B cell (primary cell): ENCODE data around the gene RLN3. TPM values are rescaled to one million over a fixed set of nuclear protein-coding genes. Genes with fewer than 3 reads are reported as not detected.
A peak's percentile ranks its signal among the peaks of the same experiment; 100 is the strongest.

Experiments
- ATAC-seq: fragments of 200-7000 bp; cut with Tn5 transposase; one replicate; pipeline ENCODE4 v1.10.0; 2021; ENCODE audit warnings: low read depth, mild to moderate bottlenecking, moderate number of reproducible peaks, moderate library complexity
- CTCF ChIA-PET: fragments of 350-600 bp; sonication (Branson Sonifier 250); formaldehyde crosslinking; loops from one replicate; lab custom pipeline; 2021; ENCODE audit warnings: antibody characterized with exemption, inconsistent platforms; lab: Charles Lee
- POLR2A ChIA-PET: fragments of 350-600 bp; sonication (Branson Sonifier 250); formaldehyde crosslinking; loops from one replicate; lab custom pipeline; 2021; ENCODE audit warnings: antibody characterized with exemption; lab: Charles Lee
- DNase-seq: peaks from one replicate; pipeline ENCODE4 v3.0.0; 2013
- H2AFZ ChIP-seq: 2 replicates; pipeline ENCODE4 v1.6.1; 2012; ENCODE audit warnings: mild to moderate bottlenecking, low read depth, low read length; ENCODE audit not compliant: insufficient read depth, poor library complexity, severe bottlenecking
- H3K27ac ChIP-seq, 2 donors: 1 replicate in 1 of 2; 2 replicates in 1 of 2; pipeline ENCODE4 v1.5.1; 2012 to 2013; ENCODE audit warnings: low read length in 2 of 2, mild to moderate bottlenecking in 2 of 2, moderate library complexity in 1 of 2
- H3K27me3 ChIP-seq, 4 experiments: fragments of 200-600 bp in 1 of 4; sonication (generic) in 1 of 4; replicated peaks in 1 of 4; 1 replicate in 2 of 4; 2 replicates in 2 of 4; pipeline versions ENCODE4 v1.6.1 to v1.7.0; 2013 to 2016; ENCODE audit warnings: low read length in 3 of 4, mild to moderate bottlenecking in 2 of 4, mixed read lengths in 1 of 4, moderate library complexity in 1 of 4; ENCODE audit not compliant: insufficient read depth in 4 of 4, control insufficient read depth in 3 of 4; ENCODE audit errors: control extremely low read depth in 1 of 4
- H3K36me3 ChIP-seq, 2 experiments: replicated peaks in 1 of 2; 1 replicate in 1 of 2; 2 replicates in 1 of 2; pipeline versions ENCODE4 v1.6.1 to v1.7.1; 2013; ENCODE audit warnings: low read length in 1 of 2; ENCODE audit not compliant: insufficient read depth in 2 of 2, control insufficient read depth in 1 of 2; ENCODE audit errors: control extremely low read depth in 1 of 2, extremely low read depth in 1 of 2
- H3K4me1 ChIP-seq, 2 donors: fragments of 200-600 bp in 1 of 2; sonication (generic) in 1 of 2; 1 replicate in 1 of 2; 2 replicates in 1 of 2; pipeline versions ENCODE4 v1.5.1 to v1.6.1; 2013 to 2017; ENCODE audit warnings: low read length in 2 of 2; ENCODE audit not compliant: control insufficient read depth in 2 of 2, insufficient read depth in 2 of 2
- H3K4me2 ChIP-seq: replicated peaks from 2 replicates; pipeline ENCODE3; 2012; ENCODE audit warnings: mild to moderate bottlenecking, low read depth, low read length; ENCODE audit not compliant: poor library complexity, severe bottlenecking
- H3K4me3 ChIP-seq, 5 experiments: fragments of 200-600 bp in 1 of 5; sonication (generic) in 1 of 5; 1 replicate in 3 of 5; 2 replicates in 2 of 5; pipeline versions ENCODE4 v1.5.1 to v1.7.0; 2011 to 2016; ENCODE audit warnings: low read length in 4 of 5, mild to moderate bottlenecking in 4 of 5, low read depth in 2 of 5, control low read depth in 1 of 5, moderate library complexity in 1 of 5; ENCODE audit not compliant: insufficient read depth in 1 of 5; ENCODE audit errors: control extremely low read depth in 1 of 5, extremely low read depth in 1 of 5
- H3K79me2 ChIP-seq: fragments of 200-600 bp; sonication (generic); one replicate; pipeline ENCODE4 v1.6.0; 2016; ENCODE audit warnings: low read length; ENCODE audit not compliant: control insufficient read depth, insufficient read depth
- H3K9ac ChIP-seq: fragments of 200-600 bp; sonication (generic); 2 replicates; pipeline ENCODE4 v1.6.1; 2017; ENCODE audit warnings: mild to moderate bottlenecking, low read length, moderate library complexity
- H3K9me3 ChIP-seq, 3 donors: one replicate each; pipeline versions ENCODE4 v1.6.1 to v1.7.1; 2013; ENCODE audit warnings: low read length in 2 of 3; ENCODE audit not compliant: control insufficient read depth in 2 of 3, insufficient read depth in 1 of 3; ENCODE audit errors: control extremely low read depth in 1 of 3
- H4K20me1 ChIP-seq: 2 replicates; pipeline ENCODE4 v1.6.0; 2012; ENCODE audit warnings: mild to moderate bottlenecking, low read length; ENCODE audit not compliant: insufficient read depth, control insufficient read depth, poor library complexity, severe bottlenecking
- H3K27ac Mint-ChIP-seq: one replicate; pipeline ENCODE4 v1.8.0; 2021; ENCODE audit warnings: mixed read lengths
- H3K27me3 Mint-ChIP-seq: one replicate; pipeline ENCODE4 v1.8.0; 2021; ENCODE audit warnings: mixed read lengths
- H3K4me1 Mint-ChIP-seq: one replicate; pipeline ENCODE4 v1.8.0; 2021; ENCODE audit warnings: mixed read lengths
- H3K4me3 Mint-ChIP-seq: one replicate; pipeline ENCODE4 v1.8.0; 2021; ENCODE audit warnings: mixed read lengths
- H3K9me3 Mint-ChIP-seq: one replicate; pipeline ENCODE4 v1.8.0; 2022; ENCODE audit warnings: mixed read lengths; ENCODE audit not compliant: insufficient read depth
- CTCF ChIP-seq: fragments of 200-600 bp; IDR thresholded peaks from one replicate; pipeline ENCODE4 v1.8.0; 2022; ENCODE audit warnings: antibody characterized with exemption, mild to moderate bottlenecking
- WGBS: methylation state at CpG from one replicate; pipeline ENCODE4 v1.1.5; 2013; ENCODE audit warnings: missing lambda C conversion rate; ENCODE audit not compliant: insufficient coverage; 5-methylcytosine and 5-hydroxymethylcytosine counted together
- intact Hi-C: fragments of 100-400 bp; cut with micrococcal nuclease; formaldehyde crosslinking; loops from one replicate; pipeline ENCODE4 v1.10.0; 2022
- polyA plus RNA-seq: library from polyadenylated mRNA; depleted of rRNA; stranded (reverse); fragments of >200 nt; gene quantifications from 2 replicates; pipeline ENCODE4 v1.2.3, GENCODE V29; 2012
- total RNA-seq, 2 donors: library from RNA; stranded (reverse); fragments of 120-200 nt in 1 of 2; gene quantifications; 1 replicate in 1 of 2; 2 replicates in 1 of 2; pipeline versions ENCODE4 v1.2.3 to v1.2.4, GENCODE V29; 2013 to 2022

Gene RLN3
- total and polyA plus RNA-seq, 2 donors (not counting 1 experiment from before 2014, with no cell fraction given): 0.42 TPM; not detected in 1

GRCh38 chr19:14003251-14004055, 24.5 kb upstream of the RLN3 start:
- ATAC-seq (no peak), DNase-seq (peak; percentile 58)
- H3K36me3 ChIP-seq: peaks cover 0 to 6% of the 10 kb centered on the region in 2 experiments
- H3K27ac ChIP-seq: peak overlapping the region; percentile 99 to 100
- Mint-ChIP-seq H3K4me3 (peak overlapping the region; percentile 65), H3K27me3 (no peaks in the 10 kb centered on the region), H3K27ac (peak overlapping the region; percentile 95), H3K4me1 (peaks cover 61% of the 10 kb centered on the region), H3K9me3 (no peaks in the 10 kb centered on the region)
- ChIA-PET POLR2A (interaction anchor here (0.5 to 5.0 kb wide), 6 partner anchors 10 to 157 kb away, joined by 3 to 42 read pairs (median 8); partner anchors contain the start of gene IL27RA), CTCF (interaction anchor here (0.7 to 2.7 kb wide), 7 partner anchors 11 to 133 kb away, joined by 3 to 8 read pairs (median 5); partner anchors contain the start of genes ASF1B and IL27RA)
- peak overlapping the region; percentile 40 for H3K9ac ChIP-seq
- H2AFZ ChIP-seq: peak overlapping the region; percentile 61
- TF ChIP-seq CTCF: no peak
- H4K20me1 ChIP-seq: no peaks in the 10 kb centered on the region
- WGBS: 11% methylated on average over 8 of the region's 10 CpGs
- intact Hi-C loops: no loop called here
- peaks cover 38% of the 10 kb centered on the region for H3K79me2 ChIP-seq
- H3K4me1 ChIP-seq: peaks cover 56 to 61% of the 10 kb centered on the region in 2 donors
- peak overlapping the region in 4 of 5 experiments; percentile 1 to 6 (median 4) for H3K4me3 ChIP-seq
- H3K9me3 ChIP-seq: peaks cover 0 to 6% (median 4%) of the 10 kb centered on the region in 3 donors
- H3K4me2 ChIP-seq: peak overlapping the region; percentile 73
- no peaks in the 10 kb centered on the region for H3K27me3 ChIP-seq
